ENCODE results near the gene MMEL1. TPM values are rescaled to one million over a fixed set of nuclear protein-coding genes. Genes with fewer than 3 reads are reported as not detected.

Gene MMEL1
- total RNA-seq, 1 experiment from 2014 or later = 2.8 TPM

DNA sequence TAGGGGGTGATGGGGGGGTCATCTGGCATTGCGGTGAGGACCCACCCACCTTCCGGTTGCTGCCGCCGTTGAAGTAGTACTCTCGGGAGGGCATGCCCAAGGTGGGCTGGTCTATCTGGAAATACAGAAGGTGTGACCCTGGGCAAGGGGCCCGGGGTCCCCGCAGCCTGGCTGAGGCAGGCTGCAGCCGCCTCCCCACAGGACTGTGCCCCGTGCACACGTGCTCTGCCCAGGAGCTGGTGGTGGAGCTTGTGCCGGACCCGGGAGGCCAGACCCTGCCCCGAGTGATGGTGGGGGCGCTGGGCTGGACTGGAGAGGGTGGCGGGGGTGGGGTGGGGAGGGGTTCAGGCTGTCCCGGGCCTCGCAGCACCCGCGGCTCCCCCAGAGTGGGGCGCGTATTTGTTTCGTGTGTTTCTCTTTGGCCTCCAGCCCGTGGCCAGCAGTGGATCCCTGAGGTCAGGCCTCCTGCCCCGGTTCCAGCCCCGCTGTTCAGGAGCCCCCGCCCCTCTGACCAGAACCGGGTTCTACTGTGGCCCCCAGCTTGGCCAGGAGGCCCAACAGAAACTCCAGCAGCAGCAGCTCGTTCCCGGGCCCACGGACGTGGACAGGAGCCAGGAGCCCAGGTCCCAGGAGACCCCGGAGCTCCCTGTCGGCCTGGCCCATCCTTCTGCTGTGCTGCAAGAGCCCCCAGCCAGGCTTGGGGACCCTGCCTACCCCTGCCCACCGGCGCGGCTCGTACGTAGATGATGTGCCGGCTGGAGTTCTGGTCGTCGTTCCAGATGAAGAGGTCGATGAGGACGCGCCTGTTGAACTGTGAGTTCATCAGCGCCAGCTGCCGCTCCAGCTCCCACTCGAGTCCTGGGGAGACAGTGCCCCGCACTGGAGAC is 27.1 kb downstream of the MMEL1 start:
- no peak for DNase-seq (ENCODE audit: low read depth)

- no peak for DNase-seq (ENCODE audit: low read depth)
These were observed 27.8 kb downstream of the MMEL1 start for GRCh38 chr1:2604844-2605508.

DNA sequence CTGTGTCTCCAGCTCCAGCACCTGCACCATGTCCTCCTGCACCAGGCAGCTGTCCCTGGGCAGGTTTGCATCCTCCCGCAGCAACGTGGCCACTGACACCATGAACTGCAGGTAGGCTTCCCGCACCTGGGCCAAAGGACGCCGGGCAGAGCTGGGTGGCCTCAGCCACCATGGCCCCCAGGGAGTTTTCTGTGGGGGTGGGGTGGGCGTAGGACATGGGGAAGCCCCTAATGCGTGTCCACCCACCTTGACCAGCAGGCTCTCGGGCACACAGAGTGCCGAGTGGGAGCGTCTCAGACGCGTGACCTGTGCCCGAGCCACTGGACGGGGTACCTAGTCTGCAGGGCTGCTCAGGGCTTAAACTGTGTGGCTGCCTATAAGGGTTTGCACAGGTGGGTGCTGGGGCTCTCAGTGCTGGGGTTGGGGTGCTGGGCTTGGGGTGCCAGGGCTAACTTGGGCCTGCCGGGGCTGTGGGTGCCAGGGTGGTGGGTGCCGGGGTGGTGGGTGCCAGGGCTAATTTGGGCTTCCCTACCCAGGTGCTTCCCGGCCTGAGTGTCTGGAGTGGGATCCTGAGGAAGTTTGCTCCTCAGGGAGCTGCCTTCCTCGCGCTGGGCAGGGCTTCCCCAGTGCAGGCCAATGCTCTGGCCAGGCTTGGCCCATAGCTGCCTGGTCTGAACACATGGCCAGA is 28.5 kb downstream of the MMEL1 start:
- DNase-seq (ENCODE audit: low read depth) = no peak

DNA sequence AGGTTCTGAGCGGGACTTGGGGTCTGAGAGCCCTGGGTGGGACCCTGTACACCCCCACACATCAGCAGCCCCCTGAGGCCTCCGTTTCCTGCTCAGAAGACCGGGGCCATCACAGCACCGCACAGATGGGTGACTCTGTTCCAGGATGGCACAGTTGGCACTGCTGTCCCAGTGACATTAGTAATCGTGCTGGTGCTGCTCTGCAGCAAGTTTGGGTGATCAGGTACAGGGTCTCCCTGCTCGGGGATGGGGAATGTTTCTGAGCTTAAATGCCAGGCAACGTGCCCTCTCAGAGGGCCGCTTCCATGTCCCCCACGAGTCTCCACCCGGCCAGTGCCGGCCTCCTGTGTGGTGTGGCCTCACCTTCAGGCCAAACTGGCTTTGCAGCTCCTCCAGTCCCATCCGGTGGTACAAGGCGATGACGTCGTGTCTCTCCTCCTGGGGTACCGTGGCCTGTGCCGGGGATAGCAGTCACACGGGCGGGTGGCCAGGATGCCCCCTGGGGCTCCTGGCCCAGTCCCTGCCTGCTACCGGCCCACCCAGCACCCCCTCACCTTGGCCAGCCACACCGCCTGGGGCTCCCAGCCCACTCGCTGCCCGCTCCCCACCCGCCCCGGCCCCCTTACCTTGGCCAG is 29.2 kb downstream of the MMEL1 start:
- DNase-seq (ENCODE audit: low read depth) = no peak

GRCh38 chr1:2602866-2603520 is 29.8 kb downstream of the MMEL1 start:
- DNase-seq (ENCODE audit: low read depth) = no peak

DNA sequence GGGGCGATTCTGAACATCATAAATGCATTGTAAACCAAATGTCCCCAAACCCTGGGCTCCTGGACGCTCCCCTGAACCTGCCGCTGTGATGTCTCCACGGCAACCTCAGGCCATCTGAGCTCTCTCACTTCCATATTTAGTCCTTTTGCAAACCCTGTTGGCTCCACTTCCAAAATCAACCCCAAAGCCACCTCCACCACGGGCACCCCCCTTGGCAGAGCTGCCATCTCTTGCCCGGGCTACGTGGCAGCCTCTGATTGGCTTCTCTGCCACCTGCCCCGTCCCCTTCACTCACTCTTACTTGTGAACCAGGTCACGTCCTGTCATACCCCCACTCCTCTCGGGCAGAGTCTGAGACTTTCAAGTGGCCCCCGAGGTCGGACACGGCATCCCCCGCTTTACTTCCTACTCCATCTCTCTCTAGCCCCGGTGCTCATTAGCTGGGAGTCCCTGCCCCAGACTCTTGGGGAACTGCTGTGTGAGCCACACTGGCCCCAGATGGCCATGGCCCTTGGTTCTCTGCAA is 30.4 kb downstream of the MMEL1 start:
- DNase-seq (ENCODE audit: low read depth) = no peak

GRCh38 chr1:2601721-2602303 is 31.0 kb downstream of the MMEL1 start:
- DNase-seq (ENCODE audit: low read depth) = no peak

DNA sequence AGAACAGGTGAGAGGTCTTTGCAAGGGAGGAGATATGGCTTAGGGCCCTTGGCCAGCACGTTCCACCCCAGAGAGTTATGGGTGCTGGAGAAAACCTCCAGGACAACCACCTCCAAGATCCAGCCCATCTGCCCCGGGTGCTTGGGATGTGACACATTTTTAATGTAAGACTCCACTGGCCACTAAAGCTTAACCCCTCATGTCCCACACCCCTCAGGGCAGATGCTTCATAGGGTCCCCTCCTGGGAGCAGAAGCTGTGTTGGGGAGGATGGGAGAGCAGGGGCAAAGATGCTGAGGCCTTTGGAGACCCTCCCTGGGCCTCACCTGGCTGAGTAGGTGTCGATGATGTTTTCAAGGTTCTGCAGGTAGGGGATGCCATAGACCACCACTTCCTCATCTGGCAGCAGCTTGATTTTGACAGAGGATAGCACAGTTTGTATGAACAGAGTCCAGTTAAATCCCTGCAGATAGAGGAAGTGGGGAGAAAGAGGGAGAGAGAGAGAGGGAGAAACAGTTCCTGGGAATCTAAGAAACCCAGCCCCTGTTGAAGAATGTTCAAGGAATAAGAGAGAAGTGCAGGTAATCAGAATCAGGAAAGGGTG is 34.4 kb downstream of the MMEL1 start:
- no peak for DNase-seq (ENCODE audit: low read depth)

GRCh38 chr1:2597441-2598328 is 35.1 kb downstream of the MMEL1 start:
- no peak for DNase-seq (ENCODE audit: low read depth)

DNA sequence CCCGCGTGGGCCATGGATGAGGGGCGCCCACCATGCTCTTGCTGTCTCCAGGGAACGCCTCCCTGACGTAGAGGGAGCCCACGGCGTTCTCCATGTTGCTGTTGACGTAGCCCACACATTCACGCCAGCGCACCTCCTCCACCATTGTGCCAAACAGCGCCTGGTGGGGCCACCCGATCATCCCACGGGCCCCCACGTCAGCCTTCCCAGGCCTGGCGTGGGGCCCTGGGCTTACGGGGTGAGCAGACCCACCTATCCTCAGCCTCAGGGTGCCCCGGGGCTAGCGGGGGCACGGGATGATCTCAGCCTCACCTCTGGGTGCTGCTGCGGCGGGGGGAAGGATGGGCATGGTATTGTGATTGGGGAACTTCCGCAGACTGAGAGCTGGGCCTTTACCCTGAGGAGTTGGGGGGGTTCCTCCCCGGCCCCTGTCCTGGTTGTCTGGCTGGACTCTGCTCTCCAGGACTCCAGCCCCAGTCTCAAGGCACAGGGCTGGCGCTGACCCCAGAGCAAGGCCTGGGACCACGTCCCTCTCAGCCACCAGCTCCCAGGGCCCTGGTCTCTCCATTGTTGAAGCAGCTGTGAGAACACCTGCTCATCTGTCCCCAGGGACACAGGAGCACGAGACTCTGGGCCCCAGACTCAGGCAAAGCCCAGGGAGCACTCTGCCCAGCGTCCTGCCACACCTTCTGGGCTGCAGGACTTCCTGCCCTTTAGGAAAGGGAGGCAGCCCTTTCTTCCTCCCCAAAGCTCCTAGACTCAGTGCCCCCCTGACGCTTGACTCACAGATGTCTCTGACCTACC is 36.1 kb downstream of the MMEL1 start:
- no peak for DNase-seq (ENCODE audit: low read depth)

DNA sequence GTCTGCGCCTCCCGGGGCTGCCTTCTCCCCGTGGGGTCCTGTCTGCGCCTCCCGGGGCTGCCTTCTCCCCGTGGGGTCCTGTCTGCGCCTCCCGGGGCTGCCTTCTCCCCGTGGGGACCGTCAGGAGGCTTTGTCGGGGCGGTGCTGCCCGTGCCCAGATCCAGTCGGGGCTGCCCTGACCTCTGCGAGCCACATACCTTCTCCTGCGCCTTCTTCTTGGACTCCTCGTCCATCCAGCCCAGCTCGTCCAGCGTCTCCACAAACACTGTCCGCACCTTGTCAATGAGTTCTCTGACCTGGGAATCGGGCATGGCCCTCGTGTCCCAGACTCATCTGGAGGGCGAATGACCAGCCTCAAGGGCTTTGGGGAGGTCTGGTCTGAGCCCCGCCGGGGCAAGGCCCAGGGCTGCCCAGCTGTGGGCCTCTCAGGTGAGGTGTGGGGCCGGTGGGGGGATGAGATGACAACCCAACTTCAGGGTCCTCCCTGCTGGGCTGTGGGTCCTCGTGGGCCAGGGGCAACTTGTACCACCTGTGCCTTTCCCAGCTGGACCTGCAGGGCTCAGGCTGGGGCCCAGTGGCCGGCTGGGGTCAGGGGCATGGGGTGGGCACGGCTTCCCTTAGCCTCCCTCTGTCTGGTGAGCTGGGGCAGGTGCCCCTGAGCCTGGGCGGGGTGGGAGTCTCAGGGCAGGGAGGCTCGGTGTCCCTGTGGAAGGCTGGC is 36.8 kb downstream of the MMEL1 start:
- no peak for DNase-seq (ENCODE audit: low read depth)

GRCh38 chr1:2595261-2595811 is 37.5 kb downstream of the MMEL1 start:
- DNase-seq (ENCODE audit: low read depth) = no peak

DNA sequence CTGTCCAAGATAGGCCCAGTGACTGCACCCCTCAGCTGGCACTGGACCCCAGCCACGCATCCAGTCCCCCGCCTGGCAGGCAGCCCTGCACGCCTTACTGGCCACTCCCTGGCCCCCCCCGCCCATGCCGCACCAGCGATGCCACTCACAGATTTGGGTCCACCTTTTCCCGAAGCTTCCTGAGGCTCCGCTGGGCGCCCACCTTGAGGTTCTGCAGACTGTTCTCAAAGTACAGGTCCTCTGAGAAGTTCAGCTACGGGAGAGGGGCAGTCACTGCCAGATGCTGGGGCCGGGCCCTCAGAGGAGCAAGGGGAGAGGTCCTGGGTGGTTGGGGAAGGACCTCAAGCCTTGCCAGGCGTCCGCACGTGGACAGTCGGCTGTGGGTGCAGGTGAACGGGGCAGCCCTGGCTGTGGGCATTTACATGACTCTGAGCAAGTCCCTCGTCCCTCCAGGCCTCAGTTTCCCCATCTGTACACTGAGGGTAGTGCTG is 38.1 kb downstream of the MMEL1 start:
- DNase-seq (ENCODE audit: low read depth) = no peak

DNA sequence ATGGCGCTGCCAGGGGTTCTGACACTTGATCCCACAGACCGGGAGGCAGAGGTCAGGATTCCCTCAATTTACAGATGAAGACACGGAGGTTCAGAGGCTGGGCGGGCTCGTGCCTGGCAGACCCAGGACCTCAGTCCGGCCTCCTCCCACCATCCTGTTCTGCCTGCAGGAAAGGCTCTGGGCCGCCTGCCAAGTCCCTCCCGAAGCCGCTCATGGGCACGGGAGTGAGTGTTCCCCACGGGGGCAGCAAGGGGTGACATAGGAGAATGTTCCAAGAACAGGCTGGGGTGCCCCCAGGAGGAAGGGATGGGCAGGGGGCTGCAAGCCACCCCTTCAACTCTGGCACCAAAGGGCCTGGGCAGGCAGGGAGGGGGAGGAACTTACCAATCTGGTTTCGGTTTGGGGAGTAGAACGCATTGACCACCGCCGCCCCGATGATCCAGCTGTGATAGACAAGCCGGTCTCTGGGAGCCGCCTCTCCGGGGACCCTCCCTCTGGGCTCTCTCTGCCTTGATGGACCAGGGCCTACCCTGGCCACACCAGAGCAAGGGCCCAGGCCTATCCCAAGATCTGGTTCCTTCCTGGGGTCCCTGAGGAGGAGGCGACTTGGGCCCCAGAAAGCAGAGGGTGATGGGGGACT is 38.7 kb downstream of the MMEL1 start:
- DNase-seq (ENCODE audit: low read depth) = peak; percentile 25

- no peak for DNase-seq (ENCODE audit: low read depth)
These were observed 39.5 kb downstream of the MMEL1 start for GRCh38 chr1:2593251-2593878.

DNA sequence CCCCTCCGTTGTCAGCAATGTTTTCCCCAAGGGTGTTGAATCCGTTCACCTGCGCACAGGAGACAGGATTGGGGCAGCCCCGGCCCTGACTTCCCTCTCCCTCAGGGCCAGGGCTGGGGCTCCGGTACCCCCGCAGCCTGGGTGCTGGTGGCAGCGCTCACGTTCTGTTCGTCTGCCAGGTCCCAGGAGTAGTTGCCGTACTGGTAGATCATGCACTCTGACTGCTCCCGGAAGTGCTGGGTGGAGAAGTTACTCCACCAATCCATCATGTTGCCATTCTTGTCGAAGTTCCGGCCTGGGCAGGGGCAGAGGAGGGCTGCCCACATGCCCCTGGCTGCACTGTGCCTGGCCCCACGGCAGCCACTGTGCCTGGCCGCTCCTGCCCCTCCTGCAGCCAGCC is 40.1 kb downstream of the MMEL1 start:
- no peak for DNase-seq (ENCODE audit: low read depth)

Measured in RPMI7951 (cell line).